OCI-LY3 (cell line): ENCODE results near the gene BRWD1.

ENCODE experiments used
- CTCF ChIP-seq: fragments of 200-600, 300-600 bp; sonication (generic); IDR thresholded peaks from 2 replicates; pipeline ENCODE4 v1.5.1; 2014; ENCODE audit warnings: antibody characterized with exemption, low read length, low read depth
- EZH2phosphoT487 ChIP-seq: fragments of 200-600 bp; shearing (Covaris generic); IDR thresholded peaks from 2 replicates; pipeline ENCODE4 v1.6.1; 2018; ENCODE audit warnings: antibody characterized with exemption, mixed run types, low read depth

DNA sequence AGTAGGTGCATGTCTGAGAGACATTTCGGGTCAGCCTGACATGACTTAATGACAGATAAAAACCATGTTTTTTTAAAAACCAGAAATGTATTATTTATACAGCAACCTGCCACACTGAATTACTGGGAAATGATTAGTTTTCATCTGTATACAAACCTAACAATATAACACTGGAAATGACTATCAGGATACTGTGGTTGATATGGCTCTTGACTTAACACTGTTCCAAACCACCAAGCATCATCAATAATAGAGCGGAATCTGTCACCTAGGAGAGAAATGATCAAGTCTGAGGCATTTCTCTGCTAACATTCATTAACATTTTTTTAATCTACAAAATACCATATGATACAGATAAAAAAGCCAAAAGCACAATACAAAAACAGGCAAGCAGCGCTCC is 88.5 kb downstream of the BRWD1 start:
- TF ChIP-seq EZH2phosphoT487, result no peak
- TF ChIP-seq CTCF, result no peak
